ENCODE data around the gene LRRC26. TPM values are rescaled to one million over a fixed set of nuclear protein-coding genes. Genes with fewer than 3 reads are reported as not detected.
A peak's percentile ranks its signal among the peaks of the same experiment; 100 is the strongest.

Gene LRRC26
- total RNA-seq, 2 donors from 2014 or later: 1.3 TPM; not detected in 1

DNA sequence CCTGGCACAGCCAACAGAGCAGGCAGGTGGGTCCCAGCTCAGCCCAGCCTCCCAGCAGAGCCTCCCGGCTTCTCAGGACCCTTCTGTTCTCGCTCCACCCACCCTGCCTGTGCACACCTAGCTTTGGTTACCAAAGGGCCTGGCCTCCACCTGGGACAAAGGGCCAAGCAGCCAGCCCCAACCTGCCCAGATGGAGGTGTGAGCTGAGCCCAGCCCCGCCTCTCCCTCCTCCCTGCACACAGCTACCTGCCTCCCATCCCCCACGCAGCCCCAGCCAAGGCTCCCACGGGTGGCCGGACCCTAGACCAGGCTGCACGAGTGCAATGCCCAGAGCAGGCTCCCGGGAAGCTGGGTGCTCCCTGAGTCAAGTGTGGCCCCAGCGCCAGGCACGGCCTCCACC lies 25.1 kb upstream of the LRRC26 start:
- intact Hi-C loops (cut with DNase I): loop anchor here (5.0 kb wide), 1 partner anchor 37 kb away; the partner anchor contains the start of gene SLC34A3
- H3K4me3 ChIP-seq: no peak overlapping the region
- DNase-seq (peak; percentile 74 to 89 (median 84)), ATAC-seq (peak; percentile 25)
- H3K27ac ChIP-seq: peak overlapping the region; percentile 92 to 99 (median 92)
- 26 to 31% methylated on average over 10 of the region's 10 CpGs for WGBS, 2 donors
- TF ChIP-seq, protein P1, sequence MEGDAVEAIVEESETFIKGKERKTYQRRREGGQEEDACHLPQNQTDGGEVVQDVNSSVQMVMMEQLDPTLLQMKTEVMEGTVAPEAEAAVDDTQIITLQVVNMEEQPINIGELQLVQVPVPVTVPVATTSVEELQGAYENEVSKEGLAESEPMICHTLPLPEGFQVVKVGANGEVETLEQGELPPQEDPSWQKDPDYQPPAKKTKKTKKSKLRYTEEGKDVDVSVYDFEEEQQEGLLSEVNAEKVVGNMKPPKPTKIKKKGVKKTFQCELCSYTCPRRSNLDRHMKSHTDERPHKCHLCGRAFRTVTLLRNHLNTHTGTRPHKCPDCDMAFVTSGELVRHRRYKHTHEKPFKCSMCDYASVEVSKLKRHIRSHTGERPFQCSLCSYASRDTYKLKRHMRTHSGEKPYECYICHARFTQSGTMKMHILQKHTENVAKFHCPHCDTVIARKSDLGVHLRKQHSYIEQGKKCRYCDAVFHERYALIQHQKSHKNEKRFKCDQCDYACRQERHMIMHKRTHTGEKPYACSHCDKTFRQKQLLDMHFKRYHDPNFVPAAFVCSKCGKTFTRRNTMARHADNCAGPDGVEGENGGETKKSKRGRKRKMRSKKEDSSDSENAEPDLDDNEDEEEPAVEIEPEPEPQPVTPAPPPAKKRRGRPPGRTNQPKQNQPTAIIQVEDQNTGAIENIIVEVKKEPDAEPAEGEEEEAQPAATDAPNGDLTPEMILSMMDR (IDR thresholded peaks at IDR 0.05): no peak
- peak; percentile 28 to 59 (median 51) for TF ChIP-seq POLR2A (IDR thresholded peaks at IDR 0.05)
- no peaks in the 10 kb centered on the region for H3K9me3 ChIP-seq
- H3K4me1 ChIP-seq: peaks cover 98% of the 10 kb centered on the region
- H3K27me3 ChIP-seq: no peaks in the 10 kb centered on the region
- peaks cover 0 to 2% of the 10 kb centered on the region in 2 donors for H3K36me3 ChIP-seq (replicated peaks in 1 of 2; ENCODE audit: insufficient read depth in 1 of 2, low read depth in 2 of 2)

DNA sequence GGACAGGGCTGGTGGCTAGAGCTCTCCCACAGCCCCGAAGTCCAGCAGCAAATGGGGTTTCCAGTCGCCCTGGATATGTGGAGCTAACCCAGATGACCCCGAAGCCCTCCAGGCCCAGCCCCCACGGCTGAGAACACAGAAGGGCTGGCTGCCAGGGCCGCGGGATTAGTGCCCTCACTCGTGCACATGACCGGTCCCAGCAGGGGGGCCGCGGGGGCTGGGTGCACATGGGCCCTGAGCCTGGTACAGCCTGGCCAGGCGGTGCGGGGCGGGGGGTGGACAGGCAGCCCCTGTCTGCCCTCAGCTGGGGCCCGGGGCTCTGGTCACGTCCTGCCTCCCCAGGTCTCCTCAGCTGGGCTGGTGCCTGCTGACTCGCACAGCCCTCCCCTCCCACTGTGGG lies 24.5 kb upstream of the LRRC26 start:
- DNase-seq: peak; percentile 85 to 94 (median 90)
- no peak for TF ChIP-seq POLR2A (IDR thresholded peaks at IDR 0.05)
- TF ChIP-seq, protein P1 (IDR thresholded peaks at IDR 0.05): no peak
- Histone ChIP-seq H3K4me3 (no peak overlapping the region), H3K36me3 (replicated peaks in 1 of 2; ENCODE audit: insufficient read depth in 1 of 2, low read depth in 2 of 2) (peaks cover 0 to 2% of the 10 kb centered on the region in 2 donors), H3K4me1 (peaks cover 100% of the 10 kb centered on the region), H3K27ac (peak overlapping the region; percentile 92 to 99 (median 92)), H3K9me3 (no peaks in the 10 kb centered on the region), H3K27me3 (no peaks in the 10 kb centered on the region)
- ATAC-seq: peak; percentile 41
- intact Hi-C loops (cut with DNase I): loop anchor here (5.0 kb wide), 1 partner anchor 38 kb away; the partner anchor contains the start of gene SLC34A3
- WGBS, 2 donors: 19 to 52% methylated on average over 3 to 10 of the region's 16 CpGs

DNA sequence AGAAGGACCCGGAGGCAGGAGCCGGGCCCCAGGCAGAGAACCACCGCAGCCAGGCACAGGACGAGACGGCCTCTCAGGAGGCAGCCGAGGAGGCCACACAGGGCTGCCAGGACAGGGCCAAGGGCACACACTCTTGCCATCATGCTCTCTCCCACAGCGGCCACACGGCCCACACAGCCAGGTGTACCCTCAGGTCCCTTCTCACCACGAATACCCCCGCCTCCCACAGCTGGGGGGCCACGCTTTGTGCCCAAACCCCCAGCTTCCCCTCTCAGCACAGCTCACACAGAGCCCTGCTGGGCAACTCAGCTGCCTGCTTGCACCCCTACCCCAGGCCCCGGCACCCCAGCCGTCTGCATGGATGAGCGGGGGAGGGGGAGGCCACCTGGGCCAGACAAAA lies 23.9 kb upstream of the LRRC26 start:
- TF ChIP-seq, protein P1 (IDR thresholded peaks at IDR 0.05): no peak
- TF ChIP-seq POLR2A (IDR thresholded peaks at IDR 0.05): no peak
- Histone ChIP-seq H3K27ac (peak overlapping the region; percentile 92 to 99 (median 92)), H3K9me3 (no peaks in the 10 kb centered on the region), H3K36me3 (replicated peaks in 1 of 2; ENCODE audit: insufficient read depth in 1 of 2, low read depth in 2 of 2) (peaks cover 0 to 2% of the 10 kb centered on the region in 2 donors), H3K4me3 (no peak overlapping the region), H3K4me1 (peaks cover 99% of the 10 kb centered on the region), H3K27me3 (no peaks in the 10 kb centered on the region)
- WGBS, 2 donors: 52 to 62% methylated on average over 14 of the region's 14 CpGs
- DNase-seq (peak in 1 of 4 donors; percentile 32), ATAC-seq (no peak)
- intact Hi-C loops (cut with DNase I): loop anchor here (5.0 kb wide), 1 partner anchor 39 kb away; the partner anchor contains the start of gene SLC34A3

DNA sequence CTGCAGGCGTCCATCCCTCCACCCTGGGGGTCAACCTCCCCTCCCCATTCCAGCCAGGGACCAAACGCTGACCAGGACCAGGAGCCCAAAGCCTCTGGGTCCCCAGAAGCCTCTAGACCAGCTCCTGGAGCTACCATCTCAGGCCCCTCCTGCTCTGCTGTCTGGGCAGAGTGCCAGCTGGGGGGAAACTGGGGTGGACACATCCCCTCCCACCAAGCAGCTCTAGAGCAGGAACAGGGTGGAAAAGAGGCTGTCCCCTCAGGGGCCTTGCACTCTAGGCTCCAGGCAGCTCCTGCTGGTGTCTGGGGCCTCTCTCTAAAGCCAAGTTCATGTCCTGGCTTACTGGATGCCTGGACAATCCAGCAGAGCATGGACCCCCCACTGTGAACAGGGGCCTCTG lies 23.0 kb upstream of the LRRC26 start:
- peak overlapping the region in 3 of 4 donors; percentile 13 to 93 (median 92) for H3K27ac ChIP-seq
- DNase-seq (no peak), ATAC-seq (no peak)
- peaks cover 91% of the 10 kb centered on the region for H3K4me1 ChIP-seq
- H3K36me3 ChIP-seq (replicated peaks in 1 of 2; ENCODE audit: insufficient read depth in 1 of 2, low read depth in 2 of 2): peaks cover 0 to 2% of the 10 kb centered on the region in 2 donors
- H3K27me3 ChIP-seq: no peaks in the 10 kb centered on the region
- no peaks in the 10 kb centered on the region for H3K9me3 ChIP-seq
- no peak overlapping the region for H3K4me3 ChIP-seq
- TF ChIP-seq POLR2A (IDR thresholded peaks at IDR 0.05): no peak
- TF ChIP-seq, protein P1 (IDR thresholded peaks at IDR 0.05): no peak
- 92 to 100% methylated on average over 1 to 2 of the region's 2 CpGs for WGBS, 2 donors
- intact Hi-C loops (cut with DNase I): loop anchor here (5.0 kb wide), 1 partner anchor 39 kb away; the partner anchor contains the start of gene SLC34A3

DNA sequence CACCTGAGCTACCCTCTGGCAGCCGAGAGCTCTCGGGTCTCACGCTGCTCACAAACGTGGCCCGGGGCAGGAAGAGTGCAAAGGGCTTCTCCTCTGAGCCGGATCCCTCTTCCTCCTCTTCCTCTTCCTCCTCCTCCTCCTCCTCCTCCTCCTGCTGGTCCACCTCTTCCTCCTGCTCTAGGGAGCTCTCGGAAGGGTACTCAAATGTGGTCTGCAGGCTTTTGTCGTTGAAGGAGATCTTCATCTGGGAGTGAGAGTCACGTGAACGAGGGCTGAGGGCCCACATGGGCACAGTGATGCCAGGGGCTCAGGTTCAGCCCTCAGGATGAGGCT lies 22.6 kb upstream of the LRRC26 start:
- no peak for ATAC-seq
- Histone ChIP-seq H3K27ac (peak overlapping the region; percentile 13 to 93 (median 58)), H3K9me3 (no peaks in the 10 kb centered on the region), H3K4me3 (no peak overlapping the region), H3K27me3 (no peaks in the 10 kb centered on the region), H3K4me1 (peaks cover 91% of the 10 kb centered on the region), H3K36me3 (replicated peaks in 1 of 2; ENCODE audit: insufficient read depth in 1 of 2, low read depth in 2 of 2) (peaks cover 0 to 2% of the 10 kb centered on the region in 2 donors)
- TF ChIP-seq, protein P1 (IDR thresholded peaks at IDR 0.05): no peak
- no peak for TF ChIP-seq POLR2A (IDR thresholded peaks at IDR 0.05)
- 64 to 75% methylated on average over 9 to 10 of the region's 10 CpGs for WGBS, 2 donors
- no peak for DNase-seq
- intact Hi-C loops (cut with DNase I): loop anchor here (5.0 kb wide), 1 partner anchor 40 kb away; the partner anchor contains the start of gene SLC34A3
